ENCODE data around the gene ZDHHC18.

ZDHHC18 gene, protein sequence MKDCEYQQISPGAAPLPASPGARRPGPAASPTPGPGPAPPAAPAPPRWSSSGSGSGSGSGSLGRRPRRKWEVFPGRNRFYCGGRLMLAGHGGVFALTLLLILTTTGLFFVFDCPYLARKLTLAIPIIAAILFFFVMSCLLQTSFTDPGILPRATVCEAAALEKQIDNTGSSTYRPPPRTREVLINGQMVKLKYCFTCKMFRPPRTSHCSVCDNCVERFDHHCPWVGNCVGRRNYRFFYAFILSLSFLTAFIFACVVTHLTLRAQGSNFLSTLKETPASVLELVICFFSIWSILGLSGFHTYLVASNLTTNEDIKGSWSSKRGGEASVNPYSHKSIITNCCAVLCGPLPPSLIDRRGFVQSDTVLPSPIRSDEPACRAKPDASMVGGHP

GRCh38 chr1:26826261-26827105 lies at the start of gene ZDHHC18:
TSS of gene ZDHHC18 (plus strand) at chr1:26826688. CDS start at chr1:26826805, 117 bp downstream.
- DNase-seq (ENCODE audit: low spot score) = peak; percentile 93

DNA sequence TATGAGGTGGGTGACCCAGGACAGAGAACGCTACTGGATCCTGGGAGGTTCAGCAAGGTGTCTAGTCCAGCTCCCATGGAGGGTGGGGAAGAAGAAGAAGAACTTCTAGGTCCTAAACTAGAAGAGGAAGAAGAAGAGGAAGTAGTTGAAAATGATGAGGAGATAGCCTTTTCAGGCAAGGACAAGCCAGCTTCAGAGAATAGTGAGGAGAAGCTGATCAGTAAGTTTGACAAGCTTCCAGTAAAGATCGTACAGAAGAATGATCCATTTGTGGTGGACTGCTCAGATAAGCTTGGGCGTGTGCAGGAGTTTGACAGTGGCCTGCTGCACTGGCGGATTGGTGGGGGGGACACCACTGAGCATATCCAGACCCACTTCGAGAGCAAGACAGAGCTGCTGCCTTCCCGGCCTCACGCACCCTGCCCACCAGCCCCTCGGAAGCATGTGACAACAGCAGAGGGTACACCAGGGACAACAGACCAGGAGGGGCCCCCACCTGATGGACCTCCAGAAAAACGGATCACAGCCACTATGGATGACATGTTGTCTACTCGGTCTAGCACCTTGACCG lies 47.3 kb upstream of the ZDHHC18 start:
- no peak for DNase-seq (ENCODE audit: low spot score)

DNA sequence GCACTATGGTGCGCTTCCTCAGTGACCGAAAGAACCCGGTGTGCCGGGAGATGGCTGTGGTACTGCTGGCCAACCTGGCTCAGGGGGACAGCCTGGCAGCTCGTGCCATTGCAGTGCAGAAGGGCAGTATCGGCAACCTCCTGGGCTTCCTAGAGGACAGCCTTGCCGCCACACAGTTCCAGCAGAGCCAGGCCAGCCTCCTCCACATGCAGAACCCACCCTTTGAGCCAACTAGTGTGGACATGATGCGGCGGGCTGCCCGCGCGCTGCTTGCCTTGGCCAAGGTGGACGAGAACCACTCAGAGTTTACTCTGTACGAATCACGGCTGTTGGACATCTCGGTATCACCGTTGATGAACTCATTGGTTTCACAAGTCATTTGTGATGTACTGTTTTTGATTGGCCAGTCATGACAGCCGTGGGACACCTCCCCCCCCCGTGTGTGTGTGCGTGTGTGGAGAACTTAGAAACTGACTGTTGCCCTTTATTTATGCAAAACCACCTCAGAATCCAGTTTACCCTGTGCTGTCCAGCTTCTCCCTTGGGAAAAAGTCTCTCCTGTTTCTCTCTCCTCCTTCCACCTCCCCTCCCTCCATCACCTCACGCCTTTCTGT lies 46.0 kb upstream of the ZDHHC18 start:
- no peak for DNase-seq (ENCODE audit: low spot score)

GRCh38 chr1:26781206-26781825 lies 45.2 kb upstream of the ZDHHC18 start:
- DNase-seq (ENCODE audit: low spot score) = no peak

- DNase-seq (ENCODE audit: low spot score) = no peak
These were observed 43.8 kb upstream of the ZDHHC18 start for GRCh38 chr1:26782521-26783212.

DNA sequence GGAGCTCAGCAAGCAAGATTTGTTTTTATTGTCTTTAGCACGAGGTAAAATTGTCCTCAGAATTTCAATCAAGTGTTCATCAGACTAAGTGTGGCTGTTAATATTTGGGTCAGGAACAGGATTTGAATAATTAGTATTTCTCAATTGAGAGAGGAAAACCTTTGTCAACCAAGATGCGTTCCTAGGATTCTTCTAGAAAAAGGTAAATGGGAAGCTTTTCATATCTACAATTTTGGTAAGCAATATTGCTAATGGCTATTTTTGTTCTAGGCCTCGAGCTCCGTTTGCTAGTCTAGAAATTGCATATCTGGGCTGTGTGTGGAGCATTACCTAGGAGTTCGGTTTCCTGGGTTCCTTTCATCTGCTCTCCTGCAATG lies 42.9 kb upstream of the ZDHHC18 start:
- no peak for DNase-seq (ENCODE audit: low spot score)

- no peak for DNase-seq (ENCODE audit: low spot score)
These were observed 42.2 kb upstream of the ZDHHC18 start for GRCh38 chr1:26784023-26784871.

DNA sequence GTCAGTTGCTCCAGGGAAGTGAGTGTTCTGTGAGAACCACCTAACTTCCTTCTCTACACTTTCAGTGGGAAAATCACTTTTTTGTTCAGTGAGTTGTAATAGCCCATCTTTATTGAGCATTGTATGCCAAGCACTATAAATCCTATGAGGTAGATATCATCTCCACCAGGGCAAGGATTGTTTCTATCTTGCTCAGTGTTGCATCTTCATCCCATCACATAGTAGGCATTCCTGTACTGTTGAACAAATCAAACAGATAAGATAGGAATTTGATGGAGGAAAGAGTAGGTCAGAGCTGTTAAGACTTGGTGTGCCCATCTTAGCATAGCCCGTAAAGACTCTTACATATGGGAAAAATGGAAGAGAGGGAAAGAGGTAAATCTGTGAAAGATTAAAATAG lies 41.6 kb upstream of the ZDHHC18 start:
- DNase-seq (ENCODE audit: low spot score) = no peak

DNA sequence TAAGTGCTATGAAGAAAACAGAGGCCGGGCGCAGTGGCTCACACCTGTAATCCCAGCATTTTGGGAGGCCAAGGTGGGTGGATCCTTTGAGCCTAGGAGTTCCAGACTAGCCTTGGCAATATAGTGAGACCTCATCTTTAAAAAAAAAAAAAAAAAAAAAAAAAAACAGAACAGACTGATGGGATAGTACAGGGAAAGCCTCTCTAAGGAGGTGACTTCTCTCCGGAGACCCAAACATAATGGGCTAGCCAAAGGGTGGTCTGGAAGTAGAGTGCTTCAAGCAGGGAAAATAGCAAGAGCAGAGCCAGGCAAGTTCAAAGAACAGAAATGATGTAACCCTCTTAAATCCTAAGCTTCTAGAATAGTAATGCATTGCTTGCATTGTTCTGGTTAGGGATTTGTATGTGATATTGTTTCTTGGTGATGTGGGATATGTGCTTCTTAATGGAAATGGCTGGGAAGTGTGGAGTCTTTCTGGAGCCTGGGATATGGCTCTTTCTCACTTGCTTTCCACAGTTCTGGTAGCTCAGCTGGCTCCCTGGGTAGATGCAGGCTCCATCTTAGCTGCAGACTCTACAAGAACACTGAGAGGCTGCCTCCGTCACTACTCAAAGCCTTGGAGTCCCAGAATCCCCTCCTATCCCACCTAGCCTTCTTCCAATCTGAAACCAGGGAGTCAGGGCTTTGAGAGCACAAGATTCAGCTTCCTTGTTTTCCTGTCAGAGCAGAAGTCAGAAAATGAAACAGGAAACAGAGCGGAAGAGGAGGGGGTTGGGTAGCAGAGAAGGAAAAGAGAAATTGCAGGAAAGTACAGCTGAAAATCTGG lies 40.7 kb upstream of the ZDHHC18 start:
- DNase-seq (ENCODE audit: low spot score) = no peak

DNA sequence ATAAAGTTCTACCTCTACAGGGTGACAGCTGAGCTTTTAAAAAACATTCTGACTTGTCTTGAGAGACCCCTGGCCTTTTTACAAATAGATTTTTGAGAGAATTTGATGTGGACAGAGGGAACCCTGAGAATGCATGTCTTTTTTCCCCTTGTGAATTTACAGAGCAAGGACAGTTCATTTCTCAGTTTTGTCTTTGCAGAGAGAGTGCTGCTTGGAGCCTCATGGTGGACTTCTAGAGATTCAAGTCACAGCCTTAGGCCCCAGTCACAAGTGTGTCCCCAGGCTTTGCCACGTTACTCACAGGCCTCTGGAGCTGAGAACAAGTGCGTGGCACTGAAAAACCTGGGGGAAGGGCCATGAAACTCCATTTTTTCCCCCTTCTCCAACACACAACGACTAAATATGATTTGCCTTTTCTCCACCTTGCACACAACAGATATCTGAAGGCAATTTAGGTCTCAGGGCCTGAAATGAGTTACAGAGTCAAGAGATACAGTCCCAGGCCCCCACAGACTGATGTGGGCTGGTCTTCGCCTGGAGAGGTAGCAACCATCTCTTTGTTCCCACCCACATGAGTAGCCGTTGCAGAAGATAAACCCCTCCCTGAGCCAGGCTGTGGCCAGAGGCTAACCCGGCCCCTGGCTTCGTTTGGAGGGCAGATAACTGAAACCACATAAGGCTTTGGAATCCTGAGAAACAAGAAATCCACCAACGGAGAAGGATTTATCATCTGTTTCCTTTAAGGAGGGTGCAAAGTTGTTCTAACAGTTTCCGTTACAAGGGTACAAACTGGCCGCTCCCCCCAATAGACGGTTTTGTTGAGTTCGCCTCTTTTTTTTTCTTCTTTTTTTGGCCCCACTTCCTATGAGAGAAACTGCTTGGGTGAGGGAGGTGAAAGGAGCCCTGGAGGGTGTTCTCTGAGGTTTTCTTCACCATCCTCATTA lies 39.8 kb upstream of the ZDHHC18 start:
- peak; percentile 90 for DNase-seq (ENCODE audit: low spot score)

DNA sequence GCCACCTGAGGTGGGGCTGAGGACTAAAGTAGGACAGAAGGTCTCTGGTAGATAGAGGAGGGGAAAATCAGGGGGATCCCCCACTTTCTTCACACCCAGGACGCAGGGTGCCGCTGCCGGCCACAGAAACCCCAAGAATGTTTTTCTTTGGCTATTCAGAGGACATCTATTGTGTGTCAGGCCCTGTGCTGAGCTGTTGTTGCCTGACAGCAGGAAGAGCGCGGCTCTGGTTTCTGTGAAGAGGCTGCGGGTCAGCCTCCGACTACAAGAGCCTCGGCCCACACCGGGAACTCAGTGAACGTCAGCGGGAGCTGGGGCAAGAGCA lies 39.1 kb upstream of the ZDHHC18 start:
- DNase-seq (ENCODE audit: low spot score) = no peak

GRCh38 chr1:26787706-26788514 lies 38.6 kb upstream of the ZDHHC18 start, which contains the start of gene PIGV:
TSS of gene PIGV (plus strand) at chr1:26787950. CDS start at chr1:26790816, 2,866 bp downstream.
- DNase-seq (ENCODE audit: low spot score) = peak; percentile 96

GRCh38 chr1:26788515-26788785 lies 38.0 kb upstream of the ZDHHC18 start:
- no peak for DNase-seq (ENCODE audit: low spot score)

DNA sequence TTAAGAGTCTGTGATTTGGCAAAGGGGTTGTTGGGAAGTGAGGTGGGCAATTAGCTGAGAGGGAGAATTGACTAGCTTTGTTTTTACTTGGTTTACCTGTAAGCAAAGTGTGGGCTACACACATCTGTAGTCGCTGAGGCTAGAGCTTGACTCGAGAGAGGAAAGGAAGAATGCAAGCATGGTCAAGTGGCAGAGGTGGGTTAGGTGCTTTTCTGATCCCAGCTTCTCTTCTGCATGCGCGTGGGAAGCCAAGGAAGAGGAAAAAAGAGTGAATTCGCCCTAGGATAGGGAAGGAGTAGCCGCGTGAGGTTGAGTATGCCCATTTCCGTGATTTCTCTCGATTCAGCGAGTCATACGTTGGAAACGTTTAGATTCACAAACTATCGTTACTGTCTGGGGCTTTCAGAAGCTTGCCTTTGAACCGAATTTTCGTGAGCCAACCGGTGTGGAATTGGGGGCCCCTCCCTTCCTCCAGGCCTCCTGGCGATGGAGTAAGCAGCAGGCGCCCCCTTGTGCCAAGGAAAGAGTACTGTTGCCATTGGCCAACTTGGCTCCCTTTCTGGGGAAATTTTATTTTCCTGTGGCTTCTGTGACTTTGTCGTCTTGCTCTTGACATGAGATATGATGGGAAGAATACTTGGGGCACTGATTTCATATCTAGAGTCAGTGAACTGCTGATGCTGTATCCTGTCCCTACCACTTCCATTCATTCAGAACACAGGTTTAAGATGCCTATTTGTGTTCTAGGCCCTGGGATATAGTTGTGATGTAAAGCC lies 37.5 kb upstream of the ZDHHC18 start:
- peak; percentile 88 for DNase-seq (ENCODE audit: low spot score)

DNA sequence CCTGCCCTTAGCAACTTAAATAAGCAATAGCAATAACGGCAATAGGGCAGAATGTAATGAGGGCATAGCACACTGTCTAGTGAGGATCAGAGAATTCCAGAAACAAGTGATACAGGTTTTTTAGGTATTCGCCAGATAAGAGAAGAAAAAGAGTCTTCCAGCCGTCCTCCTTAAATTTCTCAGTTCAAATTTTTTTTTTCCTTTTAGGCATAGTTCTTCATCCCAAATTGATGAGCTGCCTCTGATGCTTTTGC lies 36.9 kb upstream of the ZDHHC18 start:
- no peak for DNase-seq (ENCODE audit: low spot score)

DNA sequence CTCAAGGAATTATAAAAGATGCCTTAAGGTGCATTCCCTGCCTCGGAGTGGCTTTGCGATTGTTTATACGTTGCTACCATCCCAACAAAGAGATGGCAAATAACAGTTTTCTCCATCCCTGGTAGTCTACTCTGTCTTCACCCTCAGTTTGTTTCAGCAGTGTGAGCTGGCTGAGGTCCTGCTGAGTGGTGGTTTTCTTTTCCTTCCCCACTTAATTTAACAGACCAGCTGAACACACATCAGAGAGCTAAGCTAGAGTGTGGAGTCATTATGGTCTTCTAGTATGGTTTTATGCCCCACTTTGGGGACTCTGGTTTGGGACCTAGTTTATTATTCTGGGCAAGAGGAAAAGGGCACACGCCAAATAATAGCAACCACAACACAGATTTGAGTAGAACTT lies 36.6 kb upstream of the ZDHHC18 start:
- no peak for DNase-seq (ENCODE audit: low spot score)

DNA sequence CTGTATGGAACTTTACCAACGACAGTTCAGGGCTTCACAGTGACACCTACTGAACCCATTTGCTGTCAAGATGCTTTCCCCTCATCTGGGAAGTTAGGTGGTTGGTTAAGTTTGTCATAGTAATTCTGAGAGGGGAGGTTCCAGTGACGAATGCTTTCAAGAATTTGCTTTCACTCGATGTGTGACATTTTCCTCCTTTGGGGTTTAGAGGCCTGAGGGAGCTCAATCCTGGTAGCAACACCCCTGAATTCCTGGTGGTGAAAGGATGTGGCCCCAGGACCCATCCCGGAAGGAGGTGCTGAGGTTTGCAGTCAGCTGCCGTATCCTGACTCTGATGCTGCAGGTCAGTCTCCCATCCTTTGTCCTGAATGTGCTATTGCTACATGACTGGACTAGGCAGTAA lies 35.9 kb upstream of the ZDHHC18 start:
- DNase-seq (ENCODE audit: low spot score) = no peak

All from AG08395 (cell line).